Transverse colon (tissue), 4 donors: ENCODE results near the gene TRAFD1.

Experiments
- CTCF ChIP-seq, 5 experiments: fragments of 200-600 bp in 3 of 5; fragments of 450-650 bp in 2 of 5; sonication (generic) in 3 of 5; IDR thresholded peaks; 1 replicate in 2 of 5; 2 replicates in 3 of 5; pipeline ENCODE4 v1.5.1; 2016 to 2017; ENCODE audit warnings: antibody characterized with exemption in 5 of 5, inconsistent platforms in 3 of 5, mild to moderate bottlenecking in 2 of 5, moderate library complexity in 1 of 5
- EP300 ChIP-seq: sonication (generic); formaldehyde crosslinking; IDR thresholded peaks from one replicate; pipeline ENCODE4 v1.6.1; 2017; ENCODE audit warnings: antibody characterized with exemption, low read depth
- POLR2A ChIP-seq: fragments of 450-650 bp; IDR thresholded peaks from one replicate; pipeline ENCODE4 v1.6.1; 2016; ENCODE audit warnings: antibody characterized with exemption, mild to moderate bottlenecking, moderate library complexity
- POLR2AphosphoS5 ChIP-seq, 3 donors: sonication (generic); formaldehyde crosslinking; IDR thresholded peaks; one replicate each; pipeline ENCODE4 v1.6.1; 2016; ENCODE audit warnings: antibody characterized with exemption in 3 of 3

GRCh38 chr12:112153181-112153892 lies 28.0 kb downstream of the TRAFD1 start:
- TF ChIP-seq CTCF (IDR thresholded peaks at IDR 0.05) (no peak), EP300 (no peak), POLR2A (no peak), POLR2AphosphoS5 (IDR thresholded peaks at IDR 0.05) (no peak)
